ENCODE results near the gene PSTPIP1. TPM values are rescaled to one million over a fixed set of nuclear protein-coding genes. Genes with fewer than 3 reads are reported as not detected.
A peak's percentile ranks its signal among the peaks of the same experiment; 100 is the strongest.

PSTPIP1 gene
- total RNA-seq, 1 donor from 2014 or later = 5.3 TPM

- DNase-seq = no peak
Measured at GRCh38 chr15:77018796-77019505, 24.0 kb downstream of the PSTPIP1 start.

- no peak for DNase-seq
Measured at GRCh38 chr15:77019521-77020331, 24.8 kb downstream of the PSTPIP1 start.

- DNase-seq = no peak
Measured at GRCh38 chr15:77020348-77021087, 25.6 kb downstream of the PSTPIP1 start.

- no peak for DNase-seq
Measured at GRCh38 chr15:77021088-77021481, 26.2 kb downstream of the PSTPIP1 start.

GRCh38 chr15:77021803-77022381 lies 27.0 kb downstream of the PSTPIP1 start:
- DNase-seq = no peak

GRCh38 chr15:77022646-77023575 lies 28.0 kb downstream of the PSTPIP1 start:
- no peak for DNase-seq

- no peak for DNase-seq
Measured at GRCh38 chr15:77023576-77024272, 28.8 kb downstream of the PSTPIP1 start.

GRCh38 chr15:77024273-77025082 lies 29.6 kb downstream of the PSTPIP1 start:
- DNase-seq = peak; percentile 82

GRCh38 chr15:77025083-77025901 lies 30.4 kb downstream of the PSTPIP1 start:
- no peak for DNase-seq

- no peak for DNase-seq
Measured at GRCh38 chr15:77025941-77026411, 31.1 kb downstream of the PSTPIP1 start.

- no peak for DNase-seq
Measured at GRCh38 chr15:77026501-77027110, 31.7 kb downstream of the PSTPIP1 start.

GRCh38 chr15:77027111-77027696 lies 32.3 kb downstream of the PSTPIP1 start:
- DNase-seq = no peak

- DNase-seq = peak; percentile 35
Measured at GRCh38 chr15:77027697-77028450, 32.9 kb downstream of the PSTPIP1 start.

- no peak for DNase-seq
Measured at GRCh38 chr15:77028451-77029165, 33.7 kb downstream of the PSTPIP1 start.

- DNase-seq = no peak
Measured at GRCh38 chr15:77029166-77030047, 34.5 kb downstream of the PSTPIP1 start.

All from tongue (tissue), 2 donors.